Retinal pigment epithelial cell (primary cell): Measurements from ENCODE around the gene RUNX1.
"Not testable (repeated sequence)": the region's sequence is repeated elsewhere in the genome, so short reads cannot be mapped to it uniquely, and the experiment has no call there.

Source experiments
- DNase-seq: peaks from one replicate; pipeline ENCODE4 v3.0.0-alpha.2; 2010; ENCODE audit warnings: low read depth
- H3K4me3 ChIP-seq: 2 replicates; pipeline ENCODE4 v1.5.1; 2011; ENCODE audit warnings: mild to moderate bottlenecking, low read length, control low read depth, moderate library complexity
- TF ChIP-seq, protein P1 (sequence below): conservative IDR thresholded peaks from 2 replicates; pipeline ENCODE4 v1.5.1; 2011; ENCODE audit warnings: low read depth, low read length, control low read depth, inconsistent platforms

RUNX1 gene

DNA sequence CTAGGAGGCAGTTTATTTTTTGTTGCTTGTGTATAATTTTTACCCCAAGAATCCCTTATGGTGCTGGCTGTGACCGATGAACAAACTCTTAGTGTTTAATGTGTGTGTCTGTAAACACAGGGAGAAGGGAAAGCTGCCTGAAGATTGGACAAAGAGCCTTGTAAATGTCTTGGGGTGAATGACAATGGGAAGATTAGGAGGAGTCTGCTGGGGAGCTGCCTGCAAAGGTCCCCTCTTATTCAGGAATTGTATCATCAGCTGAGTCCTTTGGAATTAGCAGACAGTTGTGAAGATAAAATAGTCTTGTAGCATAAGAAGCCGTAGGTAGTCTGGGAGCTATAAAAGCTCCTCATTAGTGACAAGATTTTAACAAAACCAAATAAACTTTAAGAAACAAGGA lies 88.4 kb downstream of the RUNX1 start:
- TF ChIP-seq, protein P1, sequence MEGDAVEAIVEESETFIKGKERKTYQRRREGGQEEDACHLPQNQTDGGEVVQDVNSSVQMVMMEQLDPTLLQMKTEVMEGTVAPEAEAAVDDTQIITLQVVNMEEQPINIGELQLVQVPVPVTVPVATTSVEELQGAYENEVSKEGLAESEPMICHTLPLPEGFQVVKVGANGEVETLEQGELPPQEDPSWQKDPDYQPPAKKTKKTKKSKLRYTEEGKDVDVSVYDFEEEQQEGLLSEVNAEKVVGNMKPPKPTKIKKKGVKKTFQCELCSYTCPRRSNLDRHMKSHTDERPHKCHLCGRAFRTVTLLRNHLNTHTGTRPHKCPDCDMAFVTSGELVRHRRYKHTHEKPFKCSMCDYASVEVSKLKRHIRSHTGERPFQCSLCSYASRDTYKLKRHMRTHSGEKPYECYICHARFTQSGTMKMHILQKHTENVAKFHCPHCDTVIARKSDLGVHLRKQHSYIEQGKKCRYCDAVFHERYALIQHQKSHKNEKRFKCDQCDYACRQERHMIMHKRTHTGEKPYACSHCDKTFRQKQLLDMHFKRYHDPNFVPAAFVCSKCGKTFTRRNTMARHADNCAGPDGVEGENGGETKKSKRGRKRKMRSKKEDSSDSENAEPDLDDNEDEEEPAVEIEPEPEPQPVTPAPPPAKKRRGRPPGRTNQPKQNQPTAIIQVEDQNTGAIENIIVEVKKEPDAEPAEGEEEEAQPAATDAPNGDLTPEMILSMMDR: no peak
- no peak overlapping the region for H3K4me3 ChIP-seq
- no peak for DNase-seq

GRCh38 chr21:34959607-34960006 lies 89.5 kb downstream of the RUNX1 start:
- no peak for DNase-seq
- no peak overlapping the region for H3K4me3 ChIP-seq
- TF ChIP-seq, protein P1: no peak

DNA sequence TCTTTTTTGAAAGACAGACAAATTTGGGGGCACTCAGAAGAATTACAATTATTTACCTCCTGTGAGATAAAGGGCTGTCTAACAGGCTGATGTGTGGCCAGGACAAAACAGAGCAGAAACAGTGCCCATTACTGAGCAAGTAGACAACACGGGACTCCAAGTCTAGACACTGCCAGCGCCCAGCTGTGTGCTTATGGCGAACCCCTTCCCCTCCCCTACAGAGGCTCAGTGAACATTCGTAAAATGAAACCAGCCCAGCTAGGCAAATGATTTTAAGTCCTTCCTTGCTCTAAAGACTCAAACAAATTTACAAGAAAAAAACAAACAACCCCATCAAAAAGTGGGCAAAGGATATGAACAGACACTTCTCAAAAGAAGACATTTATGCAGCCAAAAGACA lies 91.1 kb downstream of the RUNX1 start:
- H3K4me3 ChIP-seq: no peak overlapping the region
- TF ChIP-seq, protein P1: no peak
- DNase-seq: no peak

GRCh38 chr21:34956416-34957316 lies 92.4 kb downstream of the RUNX1 start:
- DNase-seq: no peak
- H3K4me3 ChIP-seq: no peak overlapping the region
- TF ChIP-seq, protein P1: no peak

GRCh38 chr21:34953950-34954349 lies 95.2 kb downstream of the RUNX1 start:
- DNase-seq: no peak
- TF ChIP-seq, protein P1: no peak
- H3K4me3 ChIP-seq: no peak overlapping the region

GRCh38 chr21:34952701-34953100 lies 96.4 kb downstream of the RUNX1 start:
- DNase-seq: no peak
- H3K4me3 ChIP-seq: no peak overlapping the region
- TF ChIP-seq, protein P1: no peak

GRCh38 chr21:34951868-34952267 lies 97.2 kb downstream of the RUNX1 start:
- not testable (repeated sequence) for DNase-seq

More at GRCh38 chr21:34951868-34952267, 97.2 kb downstream of the RUNX1 start:
- not testable (repeated sequence) for H3K4me3 ChIP-seq
